Type B pancreatic cell (in vitro differentiated cells): ENCODE measurements around the gene SMAD3. TPM values are rescaled to one million over a fixed set of nuclear protein-coding genes. Genes with fewer than 3 reads are reported as not detected.

Source experiments
- DNase-seq: peaks from one replicate; pipeline ENCODE4 v3.0.0; 2021; ENCODE audit warnings: mixed read lengths; ENCODE audit not compliant: unreplicated experiment; ENCODE audit errors: extremely low spot score
- H3K27ac Mint-ChIP-seq: 2 replicates; pipeline ENCODE4 v1.8.0; 2021; ENCODE audit warnings: mild to moderate bottlenecking, mixed read lengths
- H3K27me3 Mint-ChIP-seq: 2 replicates; pipeline ENCODE4 v1.8.0; 2021; ENCODE audit warnings: mixed read lengths
- H3K36me3 Mint-ChIP-seq: 2 replicates; pipeline ENCODE4 v1.8.0; 2021; ENCODE audit warnings: mixed read lengths
- H3K4me1 Mint-ChIP-seq: one replicate; pipeline ENCODE4 v1.8.0; 2021; ENCODE audit warnings: mixed read lengths; ENCODE audit not compliant: unreplicated experiment
- H3K4me3 Mint-ChIP-seq: 2 replicates; pipeline ENCODE4 v1.8.0; 2021; ENCODE audit warnings: mild to moderate bottlenecking, mixed read lengths
- H3K9me3 Mint-ChIP-seq: 2 replicates; pipeline ENCODE4 v1.8.0; 2021; ENCODE audit warnings: mixed read lengths
- total RNA-seq: library from RNA; stranded (reverse); gene quantifications from 2 replicates; pipeline ENCODE4 v1.2.1, GENCODE V29; 2021; ENCODE audit warnings: low replicate concordance
- TF ChIP-seq, protein P1 (sequence below): fragments of 200-600 bp; sonication (generic); conservative IDR thresholded peaks from 2 replicates; pipeline ENCODE4 v1.5.0; 2021; ENCODE audit warnings: antibody characterized with exemption, mild to moderate bottlenecking

The SMAD3 gene
- total RNA-seq, 1 donor from 2014 or later = 52.0 TPM

DNA sequence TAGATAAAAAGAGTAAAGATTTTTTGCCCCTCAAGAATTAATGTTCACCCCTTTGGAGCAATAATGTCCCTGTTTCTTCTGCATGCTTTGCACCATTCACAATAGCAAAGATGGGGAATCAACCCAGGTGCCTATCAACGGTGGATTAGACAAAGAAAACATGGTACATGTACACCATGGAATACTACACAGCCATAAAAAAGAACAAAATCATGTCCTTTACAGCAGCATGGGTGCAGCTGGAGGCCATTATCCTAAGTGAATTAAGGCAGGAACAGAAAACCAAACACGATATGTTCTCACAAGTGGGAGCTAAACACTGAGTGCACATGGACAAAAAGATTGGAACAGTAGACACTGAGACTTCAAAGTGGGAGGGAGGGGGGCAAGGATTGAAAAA is 153.9 kb downstream of the SMAD3 start:
- Mint-ChIP-seq H3K36me3 (peaks cover 21% of the 10 kb centered on the region), H3K9me3 (no peaks in the 10 kb centered on the region), H3K4me1 (no peaks in the 10 kb centered on the region), H3K27ac (no peak overlapping the region), H3K27me3 (no peaks in the 10 kb centered on the region), H3K4me3 (no peak overlapping the region)
- TF ChIP-seq, protein P1, sequence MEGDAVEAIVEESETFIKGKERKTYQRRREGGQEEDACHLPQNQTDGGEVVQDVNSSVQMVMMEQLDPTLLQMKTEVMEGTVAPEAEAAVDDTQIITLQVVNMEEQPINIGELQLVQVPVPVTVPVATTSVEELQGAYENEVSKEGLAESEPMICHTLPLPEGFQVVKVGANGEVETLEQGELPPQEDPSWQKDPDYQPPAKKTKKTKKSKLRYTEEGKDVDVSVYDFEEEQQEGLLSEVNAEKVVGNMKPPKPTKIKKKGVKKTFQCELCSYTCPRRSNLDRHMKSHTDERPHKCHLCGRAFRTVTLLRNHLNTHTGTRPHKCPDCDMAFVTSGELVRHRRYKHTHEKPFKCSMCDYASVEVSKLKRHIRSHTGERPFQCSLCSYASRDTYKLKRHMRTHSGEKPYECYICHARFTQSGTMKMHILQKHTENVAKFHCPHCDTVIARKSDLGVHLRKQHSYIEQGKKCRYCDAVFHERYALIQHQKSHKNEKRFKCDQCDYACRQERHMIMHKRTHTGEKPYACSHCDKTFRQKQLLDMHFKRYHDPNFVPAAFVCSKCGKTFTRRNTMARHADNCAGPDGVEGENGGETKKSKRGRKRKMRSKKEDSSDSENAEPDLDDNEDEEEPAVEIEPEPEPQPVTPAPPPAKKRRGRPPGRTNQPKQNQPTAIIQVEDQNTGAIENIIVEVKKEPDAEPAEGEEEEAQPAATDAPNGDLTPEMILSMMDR = no peak
- no peak for DNase-seq

DNA sequence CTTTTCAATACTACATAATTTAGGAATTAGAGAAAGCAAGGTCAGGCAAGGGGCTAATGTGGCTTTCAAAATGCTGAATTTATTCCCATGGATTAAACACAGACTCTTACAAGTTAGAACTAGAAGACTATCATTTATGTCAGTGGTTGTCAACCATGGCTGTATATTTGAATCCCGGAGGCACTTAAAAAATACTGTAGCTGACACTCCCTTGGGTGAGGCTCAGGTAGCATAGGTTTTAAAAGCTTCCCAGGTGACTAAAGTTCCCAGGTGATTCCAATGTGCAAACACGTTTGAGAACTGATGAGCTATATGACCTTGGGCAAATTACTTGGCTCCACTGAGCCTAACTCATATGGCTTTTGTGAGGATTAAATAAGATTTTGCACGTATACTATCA is 159.5 kb downstream of the SMAD3 start:
- Mint-ChIP-seq H3K4me1 (no peaks in the 10 kb centered on the region), H3K36me3 (peaks cover 16% of the 10 kb centered on the region), H3K27me3 (no peaks in the 10 kb centered on the region), H3K27ac (peak overlapping the region; percentile 84), H3K4me3 (no peak overlapping the region), H3K9me3 (no peaks in the 10 kb centered on the region)
- DNase-seq = no peak
- TF ChIP-seq, protein P1 = no peak

DNA sequence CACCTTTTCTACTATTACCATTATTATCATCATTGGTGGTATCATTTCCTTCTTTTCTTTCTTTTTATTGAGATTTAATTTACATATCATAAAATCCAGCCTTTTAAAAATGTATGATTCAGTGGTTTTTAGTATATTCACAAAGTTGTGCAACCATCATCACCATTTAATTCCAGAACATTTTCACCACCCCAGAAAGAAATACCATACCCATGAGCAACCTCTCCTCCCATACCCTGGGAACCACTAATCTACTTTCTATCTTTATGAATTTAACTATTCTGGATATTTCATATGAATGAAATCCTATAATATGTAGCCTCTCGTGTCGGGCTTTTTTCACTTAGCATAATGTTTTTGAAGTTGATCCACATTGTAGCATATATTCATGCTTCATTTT is 159.9 kb downstream of the SMAD3 start:
- Mint-ChIP-seq H3K27ac (peak overlapping the region; percentile 84), H3K4me1 (no peaks in the 10 kb centered on the region), H3K9me3 (no peaks in the 10 kb centered on the region), H3K36me3 (peaks cover 20% of the 10 kb centered on the region), H3K4me3 (no peak overlapping the region), H3K27me3 (no peaks in the 10 kb centered on the region)
- no peak for DNase-seq
- TF ChIP-seq, protein P1 = no peak

DNA sequence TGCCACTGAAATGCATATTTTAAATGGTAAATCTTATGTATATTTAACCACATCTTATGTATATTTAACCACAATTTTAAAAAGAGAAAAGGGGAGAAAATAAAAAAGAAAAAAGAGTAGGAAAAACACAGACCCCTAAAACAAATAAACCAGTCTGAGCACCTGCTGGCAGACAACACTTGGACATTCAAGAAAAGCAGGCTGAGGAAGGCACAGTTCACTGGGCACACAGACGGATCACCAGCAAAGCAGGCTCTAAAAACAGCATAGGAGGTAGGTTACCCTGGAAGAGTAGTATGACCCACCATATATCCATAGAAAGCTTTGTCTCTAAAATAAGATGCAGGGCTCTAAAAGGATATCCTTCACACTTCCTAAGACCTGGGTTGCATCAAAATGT is 162.0 kb downstream of the SMAD3 start:
- Mint-ChIP-seq H3K4me1 (no peaks in the 10 kb centered on the region), H3K27me3 (no peaks in the 10 kb centered on the region), H3K4me3 (no peak overlapping the region), H3K9me3 (no peaks in the 10 kb centered on the region), H3K27ac (no peak overlapping the region), H3K36me3 (peaks cover 38% of the 10 kb centered on the region)
- TF ChIP-seq, protein P1 = no peak
- DNase-seq = no peak

DNA sequence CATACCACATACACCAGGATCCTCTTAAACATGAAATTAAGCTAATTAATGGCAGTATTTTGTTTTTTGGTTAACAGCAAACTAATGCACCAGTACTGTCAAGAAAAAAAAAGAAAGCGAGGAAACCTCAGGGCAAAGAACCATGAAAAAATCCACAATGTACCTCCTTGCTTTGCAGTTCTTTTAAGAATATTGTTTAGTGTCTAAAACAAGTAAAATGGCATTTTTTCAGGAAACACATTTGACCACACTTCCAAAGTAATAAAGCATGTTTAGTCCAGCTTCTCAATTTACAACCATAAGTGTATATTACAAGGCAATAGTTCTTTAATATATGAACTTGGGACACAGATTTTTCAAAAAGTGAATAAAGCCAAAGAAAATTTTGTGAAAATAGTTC is 162.4 kb downstream of the SMAD3 start:
- H3K4me1 Mint-ChIP-seq = no peaks in the 10 kb centered on the region
- TF ChIP-seq, protein P1 = no peak

DNA sequence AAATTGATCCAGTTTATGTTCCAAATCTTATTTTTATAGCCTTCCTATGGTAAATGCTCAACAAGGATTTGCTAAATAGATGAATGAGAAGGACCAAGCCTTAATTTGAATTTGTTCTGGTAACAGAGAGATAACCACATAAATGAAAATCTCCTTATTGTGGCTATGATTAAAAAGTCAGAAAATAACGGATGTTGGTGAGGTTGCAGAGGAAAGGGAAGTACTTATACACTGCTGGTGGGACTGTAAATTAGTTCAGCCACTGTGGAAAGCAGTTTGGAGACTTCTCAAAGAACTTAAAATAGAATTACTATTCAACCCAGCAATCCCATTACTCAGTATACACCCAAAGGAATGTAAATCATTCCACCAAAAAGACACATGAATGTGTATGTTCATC is 162.9 kb downstream of the SMAD3 start:
- no peak for DNase-seq
- TF ChIP-seq, protein P1 = no peak
- Mint-ChIP-seq H3K27ac (no peak overlapping the region), H3K36me3 (peaks cover 45% of the 10 kb centered on the region), H3K4me1 (no peaks in the 10 kb centered on the region), H3K27me3 (no peaks in the 10 kb centered on the region), H3K9me3 (no peaks in the 10 kb centered on the region), H3K4me3 (no peak overlapping the region)

More for the DNA sequence above, 162.4 kb downstream of the SMAD3 start:
- H3K36me3 Mint-ChIP-seq = peaks cover 41% of the 10 kb centered on the region
- no peak overlapping the region for H3K27ac Mint-ChIP-seq
- no peak for DNase-seq
- H3K9me3 Mint-ChIP-seq = no peaks in the 10 kb centered on the region
- no peak overlapping the region for H3K4me3 Mint-ChIP-seq
- no peaks in the 10 kb centered on the region for H3K27me3 Mint-ChIP-seq
